Smooth muscle cell of the brain vasculature (primary cell): ENCODE data around the gene TUSC1.
"Not testable (repeated sequence)": the region's sequence is repeated elsewhere in the genome, so short reads cannot be mapped to it uniquely, and the experiment has no call there.

Experiments
- DNase-seq: peaks from one replicate; pipeline ENCODE4 v3.0.0-alpha.2; 2012; ENCODE audit warnings: low read depth, low spot score

TUSC1 gene

DNA sequence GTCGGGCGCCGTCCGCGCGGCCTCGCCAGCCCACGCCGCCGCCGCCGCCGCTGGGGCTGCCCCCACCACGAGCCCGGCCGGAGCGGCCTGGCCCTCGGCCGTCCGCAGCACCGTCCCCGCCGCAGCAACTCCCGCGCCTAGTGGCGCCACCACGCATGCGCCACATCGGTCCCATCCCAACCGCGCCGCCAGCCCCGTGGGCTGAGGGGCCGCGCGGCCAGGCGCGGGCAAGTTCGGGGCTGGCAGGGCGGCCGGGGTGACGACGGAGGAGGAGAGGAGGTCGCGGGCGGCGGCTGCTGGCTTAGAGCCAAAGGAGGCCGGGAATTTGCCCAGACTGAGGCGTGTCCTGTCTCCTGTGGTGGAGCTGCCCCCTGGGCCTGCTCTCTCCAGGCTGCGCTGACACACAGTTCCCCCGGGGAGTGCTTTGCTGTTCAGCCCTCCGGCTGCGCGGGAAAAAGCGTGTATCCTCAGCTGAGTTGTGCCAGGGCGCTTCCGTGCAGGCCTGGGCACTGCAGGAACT, at the start of gene TUSC1:
TUSC1 (minus strand) TSS at position 298 of the 520 bp plus-strand sequence; CDS start at position 166, 132 bp downstream.
- DNase-seq = peak; percentile 18

DNA sequence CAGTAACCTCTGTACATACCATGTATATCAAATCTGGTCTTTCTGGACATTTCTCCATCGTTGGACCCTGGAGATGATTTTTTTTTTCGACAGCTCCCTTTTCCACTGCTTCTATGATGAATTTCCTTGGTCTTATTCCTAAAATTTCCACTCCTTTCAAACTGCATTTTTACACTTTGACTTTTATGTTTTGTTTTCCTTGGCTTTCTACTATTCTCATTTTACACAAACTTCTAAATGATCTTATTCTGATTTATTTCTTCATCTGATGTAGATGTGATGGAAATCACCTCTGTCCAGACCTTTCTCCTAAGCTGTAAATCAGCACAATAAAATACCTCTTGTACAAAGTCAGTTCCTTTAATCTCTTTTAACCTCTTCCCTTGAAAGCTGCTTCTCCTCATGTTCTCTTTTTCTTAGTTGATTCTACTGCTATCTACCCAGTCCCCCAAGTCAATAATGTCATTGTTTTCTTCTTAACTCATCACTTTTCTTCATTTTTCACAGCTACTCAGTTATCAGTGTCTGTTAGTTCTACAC, 48.7 kb upstream of the TUSC1 start:
- no peak for DNase-seq

DNA sequence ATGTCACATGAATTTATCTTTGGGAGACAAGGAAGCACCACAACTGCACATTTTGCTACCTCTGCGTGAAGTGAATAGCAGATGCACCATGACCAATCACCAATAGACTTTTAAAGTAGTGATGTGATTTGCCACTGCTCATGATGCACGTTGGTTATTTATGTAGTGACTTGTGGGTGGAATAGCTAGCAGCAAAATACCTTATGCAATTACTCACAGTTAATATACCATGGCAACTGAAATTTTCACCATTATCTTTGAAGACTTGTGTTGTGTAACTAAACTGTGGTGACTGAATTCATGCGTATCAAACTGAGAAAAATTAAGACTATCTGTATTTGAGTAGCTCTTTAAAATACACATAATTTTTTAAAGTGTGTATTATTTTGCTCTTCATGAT, 46.2 kb upstream of the TUSC1 start:
- DNase-seq = no peak

DNA sequence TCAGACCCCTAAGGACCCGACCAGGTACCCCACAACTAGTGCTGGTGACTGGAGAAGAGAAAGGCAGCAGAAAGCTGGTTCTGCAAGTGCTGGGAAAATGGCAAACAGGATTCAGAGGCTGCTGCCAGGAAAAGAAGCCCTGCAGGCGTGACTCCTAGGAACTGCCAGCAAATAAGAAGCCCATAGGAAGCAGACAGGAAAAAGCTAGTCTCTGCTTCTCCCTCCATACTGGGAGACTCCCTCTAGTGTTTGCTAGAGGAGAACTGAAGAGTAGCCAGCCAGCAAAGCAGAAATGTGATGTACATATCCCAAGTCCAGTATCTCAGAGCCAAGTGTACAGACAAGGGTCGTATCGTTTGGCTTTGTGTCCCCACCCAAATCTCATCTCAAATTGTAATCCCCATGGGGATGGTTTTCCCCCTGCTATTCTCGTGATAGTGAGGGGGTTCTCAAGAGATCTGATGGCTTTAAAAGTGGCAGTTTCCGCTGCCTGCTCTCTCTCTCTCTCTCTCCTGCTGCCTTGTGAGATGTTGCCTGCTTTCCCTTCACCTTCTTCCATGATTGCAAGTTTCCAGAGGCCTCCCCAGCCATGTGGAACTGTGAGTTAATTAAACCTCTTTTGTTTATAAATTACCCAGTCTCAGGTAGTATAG, 38.1 kb upstream of the TUSC1 start:
- DNase-seq = peak; percentile 1

DNA sequence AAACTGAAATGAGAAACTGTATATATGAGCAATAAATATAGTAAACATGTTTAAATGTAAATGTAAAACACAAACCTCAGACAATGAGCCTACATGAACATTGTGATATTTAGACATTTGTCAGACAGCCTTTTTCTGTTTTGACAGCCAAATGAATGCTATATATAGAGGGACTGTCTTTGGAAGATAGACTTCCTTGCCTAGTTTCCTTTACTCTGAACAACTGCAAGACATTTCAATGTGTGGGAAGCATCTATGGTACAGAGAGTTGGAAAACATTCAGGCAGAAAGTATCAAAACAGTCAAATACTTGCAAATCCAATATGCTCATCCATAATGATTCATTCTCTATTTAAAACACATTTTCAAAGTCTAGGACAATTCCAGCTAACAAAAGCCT, 31.7 kb upstream of the TUSC1 start:
- DNase-seq = no peak

GRCh38 chr9:25704800-25705199, 26.6 kb upstream of the TUSC1 start:
- DNase-seq = no peak

- no peak for DNase-seq
Observed at GRCh38 chr9:25703701-25704357, 25.6 kb upstream of the TUSC1 start.

DNA sequence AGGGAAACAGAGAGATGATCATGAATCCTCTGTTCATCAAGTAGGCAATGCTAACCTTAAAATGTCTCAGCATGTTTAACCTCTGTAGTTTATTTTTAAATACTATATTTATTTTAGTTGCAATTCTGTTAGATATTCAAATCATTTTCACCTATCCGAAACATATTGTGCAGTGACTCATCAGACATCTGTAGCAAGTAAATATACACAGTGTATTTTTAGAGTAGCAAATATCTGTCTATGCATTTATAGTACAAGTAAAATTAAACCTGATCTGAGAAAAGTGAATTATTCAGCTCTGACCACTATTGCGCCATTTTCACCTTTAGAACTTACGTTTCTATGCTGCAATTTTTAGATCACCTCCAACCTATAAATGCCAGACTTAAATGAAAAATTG, 24.3 kb upstream of the TUSC1 start:
- no peak for DNase-seq

- not testable (repeated sequence) for DNase-seq
Observed at GRCh38 chr9:25700899-25701298, 22.7 kb upstream of the TUSC1 start.

- no peak for DNase-seq
Observed at GRCh38 chr9:25700430-25700829, 22.2 kb upstream of the TUSC1 start.

GRCh38 chr9:25691786-25692185, 13.5 kb upstream of the TUSC1 start:
- no peak for DNase-seq

- no peak for DNase-seq
Observed at GRCh38 chr9:25684321-25684720, 6.1 kb upstream of the TUSC1 start.

DNA sequence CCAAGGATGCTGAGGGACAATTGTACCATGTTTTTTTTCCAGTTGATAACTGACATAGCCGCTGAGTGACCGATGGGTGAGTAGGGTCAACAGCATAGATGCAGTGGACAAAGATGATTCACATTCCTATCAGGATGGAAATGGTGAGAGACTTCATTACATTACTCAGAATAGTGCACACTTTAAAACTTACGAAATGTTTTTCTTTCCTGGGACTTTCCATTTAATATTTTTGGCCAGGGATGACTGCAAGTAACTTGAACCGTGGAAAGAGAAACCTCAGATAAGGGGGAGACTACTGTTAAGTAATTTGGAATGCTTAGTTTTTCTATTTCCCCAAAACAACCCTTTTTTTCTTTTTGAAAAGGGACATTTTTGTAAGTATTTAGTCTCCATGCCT, 3.0 kb upstream of the TUSC1 start:
- no peak for DNase-seq

GRCh38 chr9:25678846-25679360, 659 bp upstream of the TUSC1 start:
- DNase-seq = no peak

DNA sequence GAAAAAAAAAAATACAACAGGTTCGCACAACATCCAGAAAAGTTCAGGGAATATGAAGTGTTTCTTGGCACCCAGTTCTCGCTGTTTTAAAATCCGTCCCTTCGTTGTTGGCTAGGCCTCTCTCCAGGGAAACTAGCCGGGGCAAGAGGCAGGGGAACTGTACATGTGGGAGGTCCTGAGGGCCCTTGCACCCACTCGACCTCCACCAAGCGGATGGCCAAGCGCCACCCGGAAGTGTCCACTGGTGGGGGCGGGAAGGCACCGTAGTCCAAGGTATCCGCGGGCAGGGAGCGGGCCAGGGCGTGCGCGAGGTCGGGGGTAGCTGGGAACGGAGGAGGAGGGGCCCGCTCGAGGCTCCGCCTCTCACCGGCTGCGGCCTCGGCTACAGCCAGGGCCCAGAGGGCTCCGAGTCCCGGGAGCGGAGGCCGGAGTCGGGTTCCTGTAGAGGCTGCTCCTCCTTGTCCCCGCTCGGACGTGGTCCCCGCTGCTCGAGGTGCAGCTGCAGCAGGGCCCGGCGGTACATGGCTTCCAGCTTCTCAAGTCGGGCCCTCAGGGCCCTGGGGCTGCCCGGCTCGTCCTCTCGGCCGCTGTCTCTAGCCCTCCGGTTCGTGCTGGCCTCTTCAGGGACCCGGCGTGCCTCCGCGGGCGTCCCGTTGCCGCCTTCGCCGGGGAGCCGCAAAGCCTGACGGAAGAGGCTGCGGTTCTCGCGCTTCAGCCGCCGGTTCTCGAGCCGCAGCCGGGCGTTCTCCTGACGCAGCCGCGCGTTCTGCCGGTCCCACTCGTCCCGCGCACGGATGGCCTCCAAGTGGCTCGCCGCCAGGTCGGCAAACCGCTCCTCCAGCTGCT, 720 bp downstream of the TUSC1 start:
- DNase-seq = peak; percentile 9

- DNase-seq = not testable (repeated sequence)
Observed at GRCh38 chr9:25675858-25676257, 2.4 kb downstream of the TUSC1 start.

GRCh38 chr9:25658571-25658970, 19.7 kb downstream of the TUSC1 start:
- DNase-seq = no peak

DNA sequence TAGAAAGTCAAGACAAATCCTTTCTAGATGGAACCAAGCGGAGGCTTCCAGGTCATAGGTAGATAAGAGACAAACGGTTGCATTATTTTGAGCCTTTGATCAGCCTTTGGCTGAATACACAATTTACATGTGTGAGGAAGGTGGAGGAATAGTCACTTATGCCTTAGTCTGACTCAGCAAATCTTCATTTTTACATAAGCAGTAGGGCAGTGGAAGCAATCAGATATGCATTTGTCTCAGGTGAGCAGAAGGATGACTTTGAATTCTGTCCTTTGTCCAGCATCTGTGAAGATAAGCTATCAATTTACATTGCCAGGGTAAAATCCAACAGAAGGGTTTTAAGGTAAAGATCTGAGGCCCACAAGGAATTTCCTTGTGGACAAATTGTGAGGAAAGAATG, 23.8 kb downstream of the TUSC1 start:
- no peak for DNase-seq

DNA sequence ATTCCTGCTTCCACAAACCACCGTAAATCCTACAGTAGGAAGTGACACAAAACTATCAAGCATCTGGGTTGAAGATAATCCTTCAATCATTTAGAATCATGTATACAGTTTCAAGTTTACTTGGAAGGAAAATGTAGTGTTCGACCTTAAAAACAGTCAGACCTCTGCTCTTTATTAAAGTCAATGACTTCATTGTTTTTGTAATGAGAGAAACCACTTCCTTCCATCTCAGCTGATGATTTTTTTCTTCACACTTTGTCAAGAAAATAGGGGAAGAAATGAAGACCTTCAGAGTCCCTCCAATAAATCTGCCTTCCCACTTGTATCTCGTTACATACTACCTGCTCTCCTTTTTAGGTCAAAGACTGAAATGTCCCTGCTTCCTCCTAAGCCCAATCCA, 30.1 kb downstream of the TUSC1 start:
- no peak for DNase-seq

DNA sequence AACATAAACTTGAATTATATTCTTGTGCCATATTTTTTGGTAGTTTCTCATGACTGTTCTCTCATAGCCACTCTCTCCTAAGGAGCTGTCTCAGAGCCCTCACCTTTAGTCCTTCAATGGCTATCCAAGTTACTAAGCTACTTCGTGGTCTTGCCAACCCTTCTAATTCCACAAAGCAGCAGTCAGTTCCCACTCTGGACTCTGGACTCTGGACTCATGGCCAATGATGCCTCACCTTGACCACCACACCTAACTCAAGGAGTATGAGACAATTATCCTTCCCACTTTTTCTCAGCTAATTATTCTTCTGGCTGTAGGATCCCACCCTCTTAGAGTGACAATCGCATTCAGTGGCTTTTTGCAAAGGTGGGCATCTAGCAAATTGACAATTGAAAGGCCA, 42.2 kb downstream of the TUSC1 start:
- no peak for DNase-seq

GRCh38 chr9:25629231-25629630, 49.0 kb downstream of the TUSC1 start:
- no peak for DNase-seq
